ENCODE data around the gene MSLN.

DNA sequence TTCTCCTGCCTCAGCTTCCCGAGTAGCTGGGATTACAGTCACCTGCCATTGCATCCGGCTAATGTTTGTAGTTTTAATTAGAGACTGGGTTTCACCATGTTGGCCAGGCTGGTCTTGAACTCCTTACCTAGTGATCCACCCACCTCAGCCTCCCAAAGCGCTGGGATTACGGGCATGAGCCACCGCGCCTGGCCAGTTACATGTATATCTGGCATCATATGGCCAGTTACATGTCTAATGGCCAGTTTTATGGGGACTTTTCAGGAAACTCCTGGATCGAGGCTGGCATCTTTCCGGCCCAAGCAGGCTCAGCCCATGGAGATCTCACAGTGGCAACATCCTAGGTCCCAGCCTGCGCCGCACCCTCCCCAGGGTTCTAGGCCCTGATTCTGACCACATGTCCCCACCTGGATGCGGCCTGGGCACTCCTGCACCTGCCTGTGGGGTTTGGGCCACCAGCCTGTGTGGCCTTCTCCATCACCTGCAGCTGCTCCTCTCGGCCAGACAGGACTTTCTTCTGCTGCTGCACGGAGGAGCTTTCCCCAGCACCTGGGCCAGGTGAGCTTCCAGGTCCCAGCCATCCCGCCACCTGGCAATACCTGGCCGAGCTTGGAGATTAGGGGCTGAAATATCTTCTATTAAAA, 18.4 kb upstream of the MSLN start:
- TF ChIP-seq, protein P1, sequence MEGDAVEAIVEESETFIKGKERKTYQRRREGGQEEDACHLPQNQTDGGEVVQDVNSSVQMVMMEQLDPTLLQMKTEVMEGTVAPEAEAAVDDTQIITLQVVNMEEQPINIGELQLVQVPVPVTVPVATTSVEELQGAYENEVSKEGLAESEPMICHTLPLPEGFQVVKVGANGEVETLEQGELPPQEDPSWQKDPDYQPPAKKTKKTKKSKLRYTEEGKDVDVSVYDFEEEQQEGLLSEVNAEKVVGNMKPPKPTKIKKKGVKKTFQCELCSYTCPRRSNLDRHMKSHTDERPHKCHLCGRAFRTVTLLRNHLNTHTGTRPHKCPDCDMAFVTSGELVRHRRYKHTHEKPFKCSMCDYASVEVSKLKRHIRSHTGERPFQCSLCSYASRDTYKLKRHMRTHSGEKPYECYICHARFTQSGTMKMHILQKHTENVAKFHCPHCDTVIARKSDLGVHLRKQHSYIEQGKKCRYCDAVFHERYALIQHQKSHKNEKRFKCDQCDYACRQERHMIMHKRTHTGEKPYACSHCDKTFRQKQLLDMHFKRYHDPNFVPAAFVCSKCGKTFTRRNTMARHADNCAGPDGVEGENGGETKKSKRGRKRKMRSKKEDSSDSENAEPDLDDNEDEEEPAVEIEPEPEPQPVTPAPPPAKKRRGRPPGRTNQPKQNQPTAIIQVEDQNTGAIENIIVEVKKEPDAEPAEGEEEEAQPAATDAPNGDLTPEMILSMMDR (optimal IDR thresholded peaks at IDR 0.05 in 1 of 3, IDR thresholded peaks at IDR 0.05 in 1 of 3, conservative IDR thresholded peaks at IDR 0.05 in 1 of 3; ENCODE audit: extremely low read depth in 1 of 3, insufficient read depth in 2 of 3, low read length in 3 of 3), result no peak
- no peak for TF ChIP-seq EZH2 (IDR thresholded peaks at IDR 0.05; ENCODE audit: low read length)
